ENCODE data around the gene COL18A1. TPM values are rescaled to one million over a fixed set of nuclear protein-coding genes. Genes with fewer than 3 reads are reported as not detected.

The COL18A1 gene
- total RNA-seq, 1 experiment from 2014 or later = 77.0 TPM

- intact Hi-C loops (cut with micrococcal nuclease) = no loop called here
Measured at GRCh38 chr21:45465105-45465504, 60.1 kb downstream of the COL18A1 start.

GRCh38 chr21:45465611-45466329 lies 60.8 kb downstream of the COL18A1 start:
- Histone ChIP-seq H3K27ac (ENCODE audit: low read length) (no peak overlapping the region), H3K36me3 (ENCODE audit: low read depth, low read length) (0 out of 2 replicates have a peak, but pooled peaks cover 5% of the 10 kb centered on the region), H3K9ac (ENCODE audit: low read length) (no peak overlapping the region), H3K4me1 (ENCODE audit: insufficient read depth, low read length) (peaks cover 17% of the 10 kb centered on the region), H4K20me1 (ENCODE audit: low read length) (no peaks in the 10 kb centered on the region), H3K9me2 (replicated peaks; ENCODE audit: low read length) (no peaks in the 10 kb centered on the region), H3K4me2 (ENCODE audit: low read length) (no peak overlapping the region), H3K79me2 (ENCODE audit: low read length) (no peaks in the 10 kb centered on the region), H3K9me3 (ENCODE audit: low read length) (no peaks in the 10 kb centered on the region), H3F3A (ENCODE audit: low read length, unreplicated experiment) (no peaks in the 10 kb centered on the region), H3K27me3 (ENCODE audit: low read length) (no peaks in the 10 kb centered on the region), H3K4me3 (ENCODE audit: low read length) (no peak overlapping the region), H2AFZ (ENCODE audit: low read length) (no peak overlapping the region)
- ChIA-PET CTCF (no interaction called here), POLR2A (ENCODE audit: unreplicated experiment) (no interaction called here)
- intact Hi-C loops (cut with micrococcal nuclease) = no loop called here
- no peak for ATAC-seq
- TF ChIP-seq EZH2 (IDR thresholded peaks at IDR 0.05; ENCODE audit: low read length, unreplicated experiment) = no peak
- no peak for TF ChIP-seq CTCF (conservative IDR thresholded peaks at IDR 0.05; ENCODE audit: low read depth, low read length)
- no peak for TF ChIP-seq EZH2phosphoT487 (IDR thresholded peaks at IDR 0.05; ENCODE audit: borderline replicate concordance, low read length)
- BruUV-seq (replicated peaks) = no TSS peak
- no peak for DNase-seq

More at GRCh38 chr21:45465105-45465504, 60.1 kb downstream of the COL18A1 start:
- no peaks in the 10 kb centered on the region for H4K20me1 ChIP-seq (ENCODE audit: low read length)
- H3F3A ChIP-seq (ENCODE audit: low read length, unreplicated experiment) = no peaks in the 10 kb centered on the region
- H2AFZ ChIP-seq (ENCODE audit: low read length) = no peak overlapping the region
- ChIA-PET CTCF (interaction anchor here (0.6 kb wide), 1 partner anchor 148 kb away, joined by 3 read pairs; no protein-coding TSS in a partner anchor), POLR2A (ENCODE audit: unreplicated experiment) (no interaction called here)
- H3K4me2 ChIP-seq (ENCODE audit: low read length) = no peak overlapping the region
- H3K9me3 ChIP-seq (ENCODE audit: low read length) = no peaks in the 10 kb centered on the region
- DNase-seq = no peak
- H3K4me3 ChIP-seq (ENCODE audit: low read length) = no peak overlapping the region
- no peak overlapping the region for H3K9ac ChIP-seq (ENCODE audit: low read length)
- BruUV-seq (replicated peaks) = no TSS peak
- 0 out of 2 replicates have a peak, but pooled peaks cover 5% of the 10 kb centered on the region for H3K36me3 ChIP-seq (ENCODE audit: low read depth, low read length)
- H3K27ac ChIP-seq (ENCODE audit: low read length) = no peak overlapping the region
- no peaks in the 10 kb centered on the region for H3K27me3 ChIP-seq (ENCODE audit: low read length)
- H3K79me2 ChIP-seq (ENCODE audit: low read length) = no peaks in the 10 kb centered on the region
- no peak for ATAC-seq
- peaks cover 20% of the 10 kb centered on the region for H3K4me1 ChIP-seq (ENCODE audit: insufficient read depth, low read length)
- TF ChIP-seq EZH2 (IDR thresholded peaks at IDR 0.05; ENCODE audit: low read length, unreplicated experiment) = no peak
- TF ChIP-seq EZH2phosphoT487 (IDR thresholded peaks at IDR 0.05; ENCODE audit: borderline replicate concordance, low read length) = no peak
- no peak for TF ChIP-seq CTCF (conservative IDR thresholded peaks at IDR 0.05; ENCODE audit: low read depth, low read length)
- no peaks in the 10 kb centered on the region for H3K9me2 ChIP-seq (replicated peaks; ENCODE audit: low read length)
